NCI-H146 (cell line): ENCODE data around the gene THSD4.

Source experiments
- DNase-seq: peaks from one replicate; lab custom pipeline; 2025; lab: John Stamatoyannopoulos, UW

THSD4 gene

DNA sequence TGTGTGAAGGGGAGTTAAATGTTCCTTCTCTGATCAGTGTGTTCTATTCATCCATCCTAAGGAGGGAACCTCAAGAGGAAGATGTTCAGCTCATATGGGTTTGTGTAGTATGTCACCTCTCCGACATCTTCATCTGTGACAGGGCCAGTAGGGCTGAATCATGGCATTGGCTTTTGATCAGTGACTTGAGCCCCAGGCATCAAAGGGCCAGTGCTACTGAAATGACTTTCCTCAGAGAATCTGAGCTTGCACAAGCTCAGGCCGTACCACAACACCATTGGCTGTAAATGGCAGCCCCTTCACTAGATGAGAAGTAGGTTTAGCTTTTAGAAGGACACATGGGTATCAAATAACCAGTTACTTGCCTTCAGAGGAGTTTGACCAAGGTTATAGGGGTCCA is 511.9 kb downstream of the THSD4 start:
- no peak for DNase-seq

DNA sequence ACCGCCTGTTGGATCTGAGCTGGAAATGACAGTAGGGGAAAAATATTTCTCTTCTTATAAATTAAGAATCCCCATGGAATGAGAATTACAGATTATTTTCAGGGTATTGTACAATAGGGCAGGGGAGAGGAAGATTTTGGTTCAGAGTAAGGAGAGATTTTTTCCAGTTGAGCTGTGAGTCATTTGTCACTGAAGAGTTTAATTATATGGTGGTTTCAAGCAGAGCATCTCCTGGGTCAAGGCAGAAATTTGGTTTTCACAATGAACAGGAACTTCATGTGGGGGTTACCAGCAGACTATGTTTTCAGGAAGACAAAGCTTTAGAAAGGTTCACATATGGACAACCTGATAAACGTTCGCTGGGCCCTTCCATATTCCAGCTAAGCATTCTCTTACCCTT is 512.3 kb downstream of the THSD4 start:
- DNase-seq: no peak

DNA sequence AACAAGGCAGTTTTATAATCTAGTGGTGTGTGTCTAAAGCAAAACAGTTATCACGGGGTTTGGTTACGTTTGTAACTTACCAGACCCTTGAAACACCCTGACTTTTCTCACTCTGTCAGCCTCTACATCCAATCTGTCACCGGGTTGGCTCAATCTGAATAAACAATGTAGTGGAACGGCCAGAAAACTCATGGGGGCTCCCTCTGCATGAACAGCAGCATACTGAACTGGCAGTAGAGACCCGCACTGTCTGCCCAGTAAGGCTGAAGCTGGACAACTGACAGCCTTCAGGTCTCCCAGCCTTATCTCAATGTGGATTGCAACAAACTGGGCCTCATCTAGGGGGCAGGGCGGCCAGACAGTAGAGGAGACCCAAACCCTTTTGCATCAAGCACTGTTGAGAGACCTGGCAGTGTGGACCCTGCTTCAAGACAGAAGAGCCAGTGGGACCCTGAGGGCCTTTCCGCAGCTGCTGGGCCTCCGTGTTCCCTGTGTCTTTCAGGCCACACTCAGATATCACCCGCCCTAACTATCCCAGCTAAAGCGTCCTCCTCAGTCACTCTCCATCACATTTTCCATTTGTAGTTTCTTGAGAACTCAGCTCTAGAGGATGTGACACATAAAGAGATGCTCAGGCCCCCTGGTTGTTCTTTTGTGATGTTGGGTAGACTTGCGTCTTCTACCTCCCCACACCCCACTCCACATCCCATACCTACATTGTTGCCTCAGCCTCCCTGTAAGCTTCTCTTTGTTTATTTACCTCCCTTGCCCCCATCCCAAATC is 513.9 kb downstream of the THSD4 start:
- no peak for DNase-seq

DNA sequence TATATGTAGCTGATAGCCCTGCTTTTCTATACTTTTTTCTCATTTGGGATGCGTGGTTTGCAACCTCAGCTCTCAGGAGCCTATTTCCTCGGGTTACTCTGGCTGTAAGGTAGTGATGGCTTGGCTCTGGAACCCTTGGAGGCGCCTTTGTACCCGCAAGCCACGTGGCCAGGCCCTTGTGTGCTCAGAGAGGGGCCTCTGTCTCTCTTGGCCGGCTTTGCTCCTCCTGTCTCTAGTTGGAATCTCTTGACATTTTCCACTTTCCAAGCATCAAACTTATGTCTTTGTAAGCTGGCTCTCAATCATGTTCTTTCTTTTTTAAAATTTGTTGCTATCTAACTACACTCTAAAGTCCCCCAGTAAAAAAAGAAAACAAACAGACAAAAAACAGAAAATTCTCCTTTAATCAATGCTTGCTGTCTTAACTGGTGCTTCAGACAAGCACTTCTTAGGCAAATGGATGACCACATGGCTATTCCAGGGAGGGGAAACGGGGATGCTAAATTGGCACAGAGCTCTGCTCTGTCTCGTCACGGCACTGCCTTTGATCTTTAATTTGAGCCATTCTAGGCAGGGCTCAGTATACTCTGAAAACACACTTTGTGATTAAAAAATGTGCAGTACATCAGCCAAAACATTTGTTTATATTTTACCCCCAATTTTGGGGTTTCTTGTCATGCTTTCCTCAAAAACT is 514.7 kb downstream of the THSD4 start:
- no peak for DNase-seq

DNA sequence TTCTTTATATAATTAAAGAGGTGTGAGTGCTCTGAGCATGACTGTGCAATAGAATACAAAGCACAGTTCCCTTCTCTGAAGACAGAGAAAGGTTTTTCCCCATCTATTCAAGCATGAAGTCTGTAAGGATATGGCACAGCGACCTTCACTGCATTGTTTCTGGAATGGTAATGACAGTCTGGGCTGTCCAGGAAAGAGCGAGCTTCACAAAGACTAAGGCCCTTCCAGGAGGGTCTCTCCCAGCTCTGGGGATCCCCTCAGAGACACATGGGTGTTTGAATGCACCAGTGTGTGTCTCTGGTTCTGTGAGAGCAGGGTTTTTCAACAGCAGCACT is 515.2 kb downstream of the THSD4 start:
- DNase-seq: no peak

DNA sequence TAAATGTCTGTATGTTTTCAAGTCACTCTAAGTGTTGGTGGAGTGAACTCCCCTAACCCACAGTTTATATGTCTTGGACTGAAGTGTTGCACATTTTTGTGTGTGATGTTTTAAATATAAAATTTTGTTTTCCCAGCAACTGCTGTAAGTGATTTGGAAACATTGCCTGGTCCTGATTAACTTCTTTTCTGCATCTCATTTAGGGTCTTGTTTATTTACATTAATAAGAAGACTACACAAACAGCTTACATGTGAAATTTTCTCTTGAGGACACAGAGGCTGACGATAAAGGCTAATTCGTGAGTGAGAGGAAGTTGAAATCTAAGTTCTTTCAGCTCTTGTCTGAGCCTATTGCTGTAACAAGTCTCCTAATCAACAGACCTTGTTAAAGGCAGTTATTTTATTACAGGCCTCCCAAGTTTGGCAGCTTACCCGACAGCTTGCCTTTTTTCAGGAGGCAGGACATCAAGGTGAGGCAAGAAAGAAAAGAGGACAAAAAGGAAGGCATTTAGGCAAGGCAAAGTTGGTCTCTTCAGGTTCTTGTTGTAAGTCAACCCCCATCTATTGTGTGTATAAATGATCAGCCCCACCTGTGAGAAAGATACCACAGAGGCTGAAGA is 517.4 kb downstream of the THSD4 start:
- no peak for DNase-seq

DNA sequence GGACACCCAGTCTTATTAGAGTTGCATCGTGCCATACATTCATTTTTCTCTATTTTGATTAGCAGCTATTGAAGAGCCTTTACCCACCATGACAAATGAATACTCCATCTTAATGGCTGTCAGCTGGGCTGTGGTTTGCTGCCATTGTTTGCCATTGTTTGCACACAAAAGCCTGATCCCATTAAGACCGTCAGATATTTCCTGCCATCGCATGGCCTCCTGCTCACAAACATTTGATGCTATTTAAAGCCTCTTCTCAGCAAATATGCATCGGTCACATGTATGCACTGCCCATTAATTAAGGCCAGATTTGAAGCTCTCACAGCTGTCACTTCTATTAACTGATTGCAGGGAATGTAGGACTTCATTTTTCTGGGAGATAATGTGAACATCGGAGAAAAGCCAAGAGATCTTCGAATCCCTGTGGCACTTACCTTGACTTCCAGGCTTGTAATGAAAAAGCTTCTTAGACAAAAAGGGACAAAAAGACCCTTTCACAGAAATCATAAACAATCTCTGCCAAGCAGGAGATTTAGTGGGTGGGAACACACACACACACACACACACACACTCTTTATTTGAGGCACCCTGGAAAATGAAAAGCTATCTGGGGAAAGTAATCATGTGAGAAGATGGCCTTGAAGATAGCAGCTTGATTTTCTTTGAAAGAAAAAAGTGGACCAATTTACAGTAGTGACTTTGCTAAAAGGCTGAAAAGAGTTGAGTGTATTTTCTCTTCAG is 519.7 kb downstream of the THSD4 start:
- DNase-seq: peak; percentile 94

DNA sequence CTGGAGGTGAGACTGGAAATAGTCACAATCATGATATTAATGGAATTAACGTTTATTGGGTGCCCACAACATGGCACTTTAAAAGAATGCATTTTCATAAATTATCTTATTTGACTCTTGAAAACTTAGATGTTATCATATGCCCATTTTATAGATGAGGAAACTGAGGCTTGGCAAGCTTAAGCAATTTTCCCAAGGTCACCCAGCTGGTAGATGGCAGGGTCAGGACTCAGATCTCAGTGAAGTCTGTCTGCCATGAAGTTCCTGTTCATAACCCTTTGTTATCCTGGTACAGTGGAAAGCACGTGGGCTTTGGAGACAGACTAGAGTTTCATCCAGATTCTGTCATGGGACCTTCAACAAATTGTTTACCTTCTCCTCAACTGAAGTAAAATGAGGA is 520.5 kb downstream of the THSD4 start:
- DNase-seq: no peak

DNA sequence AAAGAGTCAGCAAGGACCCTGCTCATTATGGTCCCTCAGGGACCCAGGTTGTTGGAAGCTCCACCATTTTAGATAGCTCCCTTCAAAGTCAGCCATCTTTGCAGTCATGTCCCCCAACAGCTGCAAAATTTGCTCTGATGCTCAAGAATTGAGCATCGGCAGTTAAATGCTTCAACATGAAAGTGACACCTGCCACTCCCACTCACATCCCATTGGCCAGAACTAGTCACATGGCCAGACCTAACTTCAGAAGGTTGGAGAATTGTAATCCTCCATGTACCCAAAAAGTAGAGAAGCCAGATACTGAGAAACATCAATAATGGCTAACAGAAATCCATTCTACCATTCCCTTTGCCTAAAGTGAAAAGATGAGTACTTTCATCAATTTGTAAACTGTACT is 523.6 kb downstream of the THSD4 start:
- no peak for DNase-seq

DNA sequence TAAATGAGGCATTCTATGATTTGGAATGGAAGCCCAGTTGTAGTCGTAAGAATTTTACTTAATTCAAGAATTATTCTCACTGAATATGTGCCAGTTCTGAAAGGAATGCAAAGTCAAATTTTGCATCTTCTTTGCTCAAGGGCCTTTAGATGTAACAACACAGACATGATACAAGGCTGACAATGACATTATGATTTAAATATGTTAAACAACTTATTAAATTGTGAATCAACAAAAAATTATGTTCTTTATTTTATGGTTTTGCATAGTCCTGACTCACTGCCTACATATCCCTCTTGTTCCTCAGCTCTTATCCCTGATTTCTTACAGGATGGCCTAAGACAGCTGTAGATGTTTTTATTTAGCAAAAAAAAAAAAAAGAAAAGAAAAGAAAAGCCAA is 524.2 kb downstream of the THSD4 start:
- no peak for DNase-seq

DNA sequence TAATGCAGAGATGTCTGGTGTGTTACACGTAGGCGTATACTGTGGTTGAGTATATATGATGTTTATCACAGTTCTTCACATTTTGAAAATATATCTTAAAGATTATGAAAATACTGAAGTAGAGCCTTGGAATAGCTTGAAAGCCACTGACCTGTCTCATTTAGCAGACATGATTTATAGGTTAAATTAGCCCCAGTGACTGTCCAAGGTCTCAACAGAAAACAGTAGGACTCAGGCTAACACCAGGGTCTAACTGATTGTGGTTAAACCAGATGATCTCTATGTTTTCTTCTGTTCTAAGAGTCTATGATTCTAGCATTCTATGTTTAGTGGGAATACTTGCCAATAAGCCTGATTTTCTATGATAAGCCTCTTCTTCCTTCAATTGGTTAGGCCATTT is 528.6 kb downstream of the THSD4 start:
- DNase-seq: no peak

DNA sequence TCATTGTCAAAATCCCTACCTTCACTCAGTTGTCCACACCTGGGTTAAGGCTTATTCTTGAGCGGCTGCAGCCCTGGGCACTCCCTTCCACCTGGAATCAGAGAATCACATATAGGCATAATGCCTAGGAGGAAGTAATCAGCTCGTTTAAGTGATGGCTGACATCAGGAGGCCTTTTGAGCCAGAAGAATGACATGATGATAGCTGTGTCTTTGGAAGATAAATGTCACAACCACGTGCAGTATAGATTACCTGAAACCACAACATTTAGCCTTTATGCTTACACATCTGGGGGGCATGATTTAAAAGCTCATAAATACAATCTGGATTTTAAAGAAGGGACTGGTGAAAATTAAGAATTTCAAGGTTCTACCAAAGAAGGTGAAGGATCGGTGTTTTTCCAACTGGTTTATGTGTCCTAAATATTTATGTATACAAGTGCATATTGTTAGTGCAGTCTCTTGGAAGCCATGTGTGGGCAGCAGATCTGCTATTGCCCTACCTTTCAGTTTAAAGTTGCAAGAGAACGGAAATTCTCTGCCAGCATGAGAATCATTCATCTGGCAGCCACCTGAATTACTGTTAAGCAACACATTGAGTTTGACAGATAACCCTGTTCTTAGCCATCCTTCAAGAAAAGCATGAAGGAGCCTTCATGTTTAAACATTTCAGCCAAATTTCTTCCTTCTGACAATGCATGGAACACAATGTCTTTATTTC is 531.7 kb downstream of the THSD4 start:
- DNase-seq: peak; percentile 26

DNA sequence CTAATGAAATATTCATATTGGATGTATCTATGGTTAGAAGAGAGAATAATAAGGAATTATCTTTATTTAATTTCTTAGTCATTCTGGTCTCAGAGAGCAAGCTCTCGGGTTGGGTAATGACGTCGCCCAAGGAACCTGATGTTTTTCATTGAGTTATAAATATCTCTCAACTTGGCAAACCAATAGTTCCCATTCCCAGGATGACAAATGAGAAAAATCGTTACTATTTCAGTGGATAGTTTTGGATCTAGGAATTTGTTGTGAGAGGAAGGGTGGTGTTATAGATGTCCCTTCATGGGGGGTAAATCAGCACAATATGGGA is 532.2 kb downstream of the THSD4 start:
- no peak for DNase-seq

DNA sequence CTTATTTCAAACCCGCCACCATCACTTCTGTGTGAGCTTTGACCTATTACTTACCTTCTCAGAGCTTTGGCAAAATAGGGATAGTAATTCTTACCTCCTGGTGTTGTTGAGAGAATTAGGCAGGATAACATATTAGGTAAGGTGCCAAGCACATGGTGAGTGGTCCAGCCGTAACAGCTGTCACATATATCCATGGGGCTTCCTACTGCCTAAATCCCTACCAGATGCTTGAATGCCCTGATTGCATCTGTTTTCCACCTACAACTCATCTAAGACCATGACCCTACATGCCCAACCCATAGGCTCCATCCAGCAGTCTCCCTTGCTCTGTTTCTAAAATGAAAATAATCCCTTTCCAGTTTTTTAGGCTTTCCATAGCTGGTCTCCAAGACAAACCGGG is 532.8 kb downstream of the THSD4 start:
- no peak for DNase-seq

DNA sequence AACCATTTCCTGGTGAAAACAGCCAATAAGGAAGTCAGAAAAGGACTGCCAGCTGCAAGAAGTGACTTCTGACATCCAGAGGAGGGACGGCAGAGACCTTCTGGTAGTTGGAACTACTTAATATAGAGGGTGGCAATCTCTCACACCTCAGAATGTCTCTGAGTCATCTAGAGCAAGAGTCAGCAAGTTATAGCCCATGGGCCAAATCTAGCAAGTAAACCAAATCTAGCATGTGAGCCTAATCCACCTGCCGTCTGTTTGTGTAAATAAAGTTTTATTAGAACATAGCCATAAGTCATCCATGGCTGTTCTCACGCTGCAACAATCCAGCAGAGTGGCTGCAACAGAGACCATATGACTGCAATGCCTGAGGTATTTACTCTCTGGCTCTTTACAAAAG is 534.6 kb downstream of the THSD4 start:
- no peak for DNase-seq

DNA sequence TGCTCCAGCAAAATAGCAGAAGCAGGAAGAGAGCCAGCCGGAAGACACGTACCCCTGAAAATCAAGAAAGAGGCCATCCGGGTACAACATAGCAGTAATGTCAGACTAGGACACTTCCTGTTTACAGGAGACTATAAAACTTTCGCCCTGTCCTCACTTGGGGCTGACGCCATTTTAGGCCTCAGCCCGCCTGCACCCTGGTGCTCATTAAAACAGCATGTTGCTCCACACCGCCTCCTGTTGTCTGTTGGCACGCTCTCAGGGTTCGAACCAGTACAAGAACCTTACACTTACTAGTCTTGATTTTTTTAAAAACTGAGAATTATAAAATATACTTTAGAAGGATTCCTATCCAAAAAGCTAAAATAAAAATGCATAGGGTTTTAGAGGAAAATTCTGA is 535.3 kb downstream of the THSD4 start:
- DNase-seq: no peak

DNA sequence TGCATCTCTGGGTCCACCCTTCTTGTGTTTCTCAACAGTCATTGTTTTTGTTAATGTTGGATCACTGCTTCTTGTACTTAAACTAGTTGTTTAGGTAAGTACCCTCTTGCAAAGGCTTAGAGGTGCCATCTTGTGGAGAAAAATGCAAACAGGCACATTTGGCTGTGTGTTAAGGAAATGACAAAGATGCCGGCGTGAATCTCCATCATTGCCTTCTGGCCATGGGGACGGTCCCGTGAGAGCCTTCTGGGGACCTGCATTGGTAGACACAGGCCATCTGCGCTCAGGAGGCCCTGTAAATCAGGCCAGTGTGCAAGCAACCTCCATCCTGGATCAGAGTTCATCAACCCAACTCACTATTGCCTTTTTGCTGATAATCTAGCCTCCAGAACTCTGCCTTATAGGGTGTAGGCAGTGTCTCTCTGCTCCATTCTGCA is 536.5 kb downstream of the THSD4 start:
- DNase-seq: peak; percentile 14

DNA sequence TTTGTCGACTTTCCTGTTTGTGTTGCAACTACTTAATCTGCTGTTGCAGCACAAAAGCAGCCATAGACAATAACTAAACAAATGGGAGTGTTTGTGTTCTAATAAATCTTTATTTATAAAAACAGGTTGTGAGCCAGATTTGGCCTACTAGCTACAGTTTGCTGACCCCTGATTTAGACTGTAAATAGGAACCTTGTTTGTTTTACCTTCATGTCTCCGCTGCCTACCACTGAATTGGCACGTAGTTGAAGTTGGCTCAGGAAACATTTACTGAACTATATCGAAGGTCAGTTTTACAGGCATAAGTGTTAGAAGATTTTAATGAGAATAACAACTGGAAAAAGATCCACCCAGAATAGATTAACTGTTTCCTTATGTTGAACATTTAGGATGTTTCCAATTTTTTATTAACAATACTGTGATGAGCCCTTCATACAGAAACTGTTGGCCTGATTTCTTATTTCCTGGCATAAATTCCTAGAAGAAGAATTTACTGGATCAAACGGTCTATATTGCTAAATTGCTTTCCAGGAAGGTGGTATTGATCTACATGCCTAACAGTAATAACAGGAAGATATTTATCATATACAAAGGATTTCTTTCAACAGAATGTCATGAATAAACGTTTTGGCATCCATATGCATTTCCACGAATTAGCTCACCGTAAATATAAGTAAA is 538.9 kb downstream of the THSD4 start:
- no peak for DNase-seq

DNA sequence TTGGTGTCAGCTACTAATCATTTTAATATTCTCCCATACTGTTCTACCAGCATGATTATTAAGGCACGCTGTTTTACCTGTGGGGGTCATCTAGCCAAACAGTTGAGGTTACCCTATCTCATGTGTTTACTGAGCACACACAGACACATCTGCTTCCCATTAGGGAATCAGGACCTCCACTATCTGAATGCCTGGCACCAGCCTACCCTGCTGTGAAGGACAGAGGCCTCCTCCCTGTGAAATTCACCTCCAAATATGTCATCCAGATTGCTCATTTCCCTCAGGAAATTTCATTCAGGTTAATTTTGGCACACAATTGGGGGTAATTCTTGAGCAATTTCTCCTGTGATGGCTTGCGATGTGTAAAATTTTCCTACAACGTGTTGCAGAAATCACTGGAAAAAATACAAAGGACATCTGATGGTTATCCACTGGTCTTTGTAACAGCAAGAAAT is 539.5 kb downstream of the THSD4 start:
- DNase-seq: peak; percentile 84

DNA sequence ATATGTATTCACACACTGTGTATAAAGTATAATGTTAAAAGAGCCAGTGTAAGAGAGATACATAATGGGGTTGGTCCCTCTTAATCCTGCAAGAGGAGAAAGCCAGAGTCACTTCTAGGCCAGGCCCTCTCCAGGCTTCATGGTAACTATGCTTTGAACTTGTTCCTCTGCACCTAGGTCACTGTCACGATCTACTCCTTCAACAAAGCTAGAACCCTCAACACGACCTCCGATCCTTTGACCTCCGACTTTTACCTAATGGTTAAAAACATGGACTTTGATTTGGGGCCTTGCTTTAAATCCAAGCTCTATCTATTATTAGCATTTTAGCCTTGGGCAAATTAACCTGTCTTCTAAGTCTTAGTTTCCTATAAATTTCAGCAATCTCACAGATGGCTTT is 541.2 kb downstream of the THSD4 start:
- no peak for DNase-seq

DNA sequence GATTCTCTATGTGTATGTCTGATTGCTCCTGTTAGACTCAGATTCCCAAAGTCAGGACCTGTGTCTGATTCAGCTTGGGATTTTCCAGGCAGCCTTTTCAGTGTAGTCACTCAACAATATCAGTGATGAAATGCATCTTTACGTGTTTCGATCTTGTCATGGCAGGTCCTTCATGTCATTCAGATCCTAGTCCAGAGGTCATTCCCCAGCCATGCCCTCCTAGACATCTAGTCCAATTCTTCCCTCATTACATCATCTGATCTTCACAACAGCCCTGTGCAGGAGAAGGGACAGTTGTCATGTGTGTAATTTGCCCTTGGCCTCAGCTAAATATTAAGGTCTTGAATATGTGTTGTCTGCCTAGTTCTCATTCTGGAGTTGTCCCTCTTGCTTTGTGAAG is 541.9 kb downstream of the THSD4 start:
- no peak for DNase-seq

DNA sequence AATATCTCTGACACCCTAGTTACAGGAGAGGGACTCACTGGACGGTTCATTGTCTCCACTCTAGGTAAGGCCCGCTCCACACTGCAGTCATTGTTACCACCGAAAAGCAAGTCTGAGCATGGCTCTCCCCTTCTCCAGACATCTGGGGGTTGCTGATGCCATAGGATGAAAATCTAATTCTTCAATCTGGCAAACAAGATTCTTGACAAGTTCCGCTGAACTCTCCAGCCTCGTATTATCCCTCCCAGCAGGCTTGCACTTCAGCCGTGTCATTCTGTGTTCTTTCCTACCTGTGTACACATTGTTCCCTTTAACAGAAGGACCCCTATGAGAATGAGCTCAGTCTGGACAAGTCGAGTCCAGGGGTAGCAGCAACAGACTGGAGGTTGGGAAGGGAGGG is 542.8 kb downstream of the THSD4 start:
- no peak for DNase-seq
